ENCODE results near the gene ASB5. TPM values are rescaled to one million over a fixed set of nuclear protein-coding genes. Genes with fewer than 3 reads are reported as not detected.
"Not testable (repeated sequence)": the region's sequence is repeated elsewhere in the genome, so short reads cannot be mapped to it uniquely, and the experiment has no call there.

The ASB5 gene
- total RNA-seq: not detected

GRCh38 chr4:176268963-176269362 lies at the start of gene ASB5:
Gene ASB5, minus strand, starts transcription at chr4:176269222. Its CDS starts 114 bp downstream, at chr4:176269108.
- Mint-ChIP-seq H3K4me1 (ENCODE audit: low read depth in 2 of 2) (no peaks in the 10 kb centered on the region), H3K4me3 (no peak within 1 kb of the TSS), H3K27me3 (peaks cover 2 to 22% of the 10 kb centered on the region in 2 donors), H3K27ac (no peak within 1 kb of the TSS), H3K9me3 (no peaks in the 10 kb centered on the region), H3K36me3 (no peaks in the 10 kb centered on the region)
- no peak for DNase-seq (ENCODE audit: low spot score)
- ATAC-seq: no peak

- Mint-ChIP-seq H3K4me1 (ENCODE audit: low read depth in 2 of 2) (peaks cover 4 to 7% of the 10 kb centered on the region in 2 donors), H3K9me3 (no peaks in the 10 kb centered on the region), H3K27me3 (peaks cover 0 to 6% of the 10 kb centered on the region in 2 donors), H3K4me3 (no peak overlapping the region), H3K27ac (no peak overlapping the region), H3K36me3 (no peaks in the 10 kb centered on the region)
- DNase-seq (ENCODE audit: low spot score) (no peak), ATAC-seq (no peak)
These were observed 44.7 kb upstream of the ASB5 start for GRCh38 chr4:176313596-176314336.

- Mint-ChIP-seq H3K27ac (no peak overlapping the region), H3K4me1 (ENCODE audit: low read depth in 2 of 2) (no peaks in the 10 kb centered on the region), H3K4me3 (no peak overlapping the region), H3K27me3 (peaks cover 15 to 16% of the 10 kb centered on the region in 2 donors), H3K9me3 (no peaks in the 10 kb centered on the region), H3K36me3 (no peaks in the 10 kb centered on the region)
- DNase-seq (ENCODE audit: low spot score) (no peak), ATAC-seq (no peak)
These were observed 40.8 kb upstream of the ASB5 start for GRCh38 chr4:176309772-176310171.

GRCh38 chr4:176309046-176309445 lies 40.0 kb upstream of the ASB5 start:
- Mint-ChIP-seq H3K9me3 (no peaks in the 10 kb centered on the region), H3K27ac (no peak overlapping the region), H3K27me3 (peaks cover 16 to 18% of the 10 kb centered on the region in 2 donors), H3K36me3 (no peaks in the 10 kb centered on the region), H3K4me3 (no peak overlapping the region), H3K4me1 (ENCODE audit: low read depth in 2 of 2) (no peaks in the 10 kb centered on the region)
- ATAC-seq (no peak), DNase-seq (ENCODE audit: low spot score) (no peak)

GRCh38 chr4:176308441-176308840 lies 39.4 kb upstream of the ASB5 start:
- Mint-ChIP-seq H3K27me3 (peaks cover 20 to 22% of the 10 kb centered on the region in 2 donors), H3K4me1 (ENCODE audit: low read depth in 2 of 2) (no peaks in the 10 kb centered on the region), H3K27ac (no peak overlapping the region), H3K4me3 (no peak overlapping the region), H3K9me3 (no peaks in the 10 kb centered on the region), H3K36me3 (no peaks in the 10 kb centered on the region)
- DNase-seq (ENCODE audit: low spot score): no peak
- ATAC-seq: no peak

GRCh38 chr4:176307666-176307930 lies 38.6 kb upstream of the ASB5 start:
- DNase-seq (ENCODE audit: low spot score): no peak
- Mint-ChIP-seq H3K36me3 (no peaks in the 10 kb centered on the region), H3K27me3 (peaks cover 26 to 30% of the 10 kb centered on the region in 2 donors), H3K4me3 (no peak overlapping the region), H3K4me1 (ENCODE audit: low read depth in 2 of 2) (no peaks in the 10 kb centered on the region), H3K27ac (no peak overlapping the region), H3K9me3 (no peaks in the 10 kb centered on the region)
- ATAC-seq: no peak

GRCh38 chr4:176306837-176307665 lies 38.0 kb upstream of the ASB5 start:
- peaks cover 26 to 30% of the 10 kb centered on the region in 2 donors for H3K27me3 Mint-ChIP-seq
- no peaks in the 10 kb centered on the region for H3K9me3 Mint-ChIP-seq
- H3K4me1 Mint-ChIP-seq (ENCODE audit: low read depth in 2 of 2): no peaks in the 10 kb centered on the region
- DNase-seq (ENCODE audit: low spot score) (no peak), ATAC-seq (no peak)
- no peak overlapping the region for H3K4me3 Mint-ChIP-seq
- H3K36me3 Mint-ChIP-seq: no peaks in the 10 kb centered on the region
- no peak overlapping the region for H3K27ac Mint-ChIP-seq

- Mint-ChIP-seq H3K36me3 (no peaks in the 10 kb centered on the region), H3K4me3 (no peak overlapping the region), H3K4me1 (ENCODE audit: low read depth in 2 of 2) (no peaks in the 10 kb centered on the region), H3K27me3 (peaks cover 24 to 35% of the 10 kb centered on the region in 2 donors), H3K27ac (no peak overlapping the region), H3K9me3 (no peaks in the 10 kb centered on the region)
- no peak for ATAC-seq
- no peak for DNase-seq (ENCODE audit: low spot score)
These were observed 34.9 kb upstream of the ASB5 start for GRCh38 chr4:176303938-176304337.

GRCh38 chr4:176302283-176303275 lies 33.6 kb upstream of the ASB5 start:
- Mint-ChIP-seq H3K36me3 (no peaks in the 10 kb centered on the region), H3K27me3 (peaks cover 20 to 33% of the 10 kb centered on the region in 2 donors), H3K4me3 (no peak overlapping the region), H3K27ac (no peak overlapping the region), H3K9me3 (no peaks in the 10 kb centered on the region), H3K4me1 (ENCODE audit: low read depth in 2 of 2) (no peaks in the 10 kb centered on the region)
- DNase-seq (ENCODE audit: low spot score): no peak
- ATAC-seq: no peak

- Mint-ChIP-seq H3K27ac (no peak overlapping the region), H3K36me3 (no peaks in the 10 kb centered on the region), H3K27me3 (peaks cover 16 to 26% of the 10 kb centered on the region in 2 donors), H3K9me3 (no peaks in the 10 kb centered on the region), H3K4me1 (ENCODE audit: low read depth in 2 of 2) (no peaks in the 10 kb centered on the region), H3K4me3 (no peak overlapping the region)
- no peak for DNase-seq (ENCODE audit: low spot score)
- ATAC-seq: no peak
These were observed 31.5 kb upstream of the ASB5 start for GRCh38 chr4:176300565-176300964.

GRCh38 chr4:176300036-176300435 lies 31.0 kb upstream of the ASB5 start:
- no peaks in the 10 kb centered on the region for H3K9me3 Mint-ChIP-seq
- no peak overlapping the region for H3K27ac Mint-ChIP-seq
- no peak overlapping the region for H3K4me3 Mint-ChIP-seq
- H3K36me3 Mint-ChIP-seq: no peaks in the 10 kb centered on the region
- DNase-seq (ENCODE audit: low spot score) (no peak), ATAC-seq (no peak)
- no peaks in the 10 kb centered on the region for H3K4me1 Mint-ChIP-seq (ENCODE audit: low read depth in 2 of 2)
- H3K27me3 Mint-ChIP-seq: peaks cover 13 to 21% of the 10 kb centered on the region in 2 donors

GRCh38 chr4:176298664-176299063 lies 29.6 kb upstream of the ASB5 start:
- H3K4me3 Mint-ChIP-seq: no peak overlapping the region

GRCh38 chr4:176295907-176296306 lies 26.9 kb upstream of the ASB5 start:
- H3K9me3 Mint-ChIP-seq; H3K4me3 Mint-ChIP-seq; ATAC-seq; H3K27ac Mint-ChIP-seq; DNase-seq (ENCODE audit: low spot score); H3K4me1 Mint-ChIP-seq (ENCODE audit: low read depth in 2 of 2); H3K36me3 Mint-ChIP-seq: not testable (repeated sequence)
- peaks cover 5 to 13% of the 10 kb centered on the region in 2 donors for H3K27me3 Mint-ChIP-seq

More at GRCh38 chr4:176298664-176299063, 29.6 kb upstream of the ASB5 start:
- DNase-seq (ENCODE audit: low spot score) (no peak), ATAC-seq (no peak)
- no peaks in the 10 kb centered on the region for H3K4me1 Mint-ChIP-seq (ENCODE audit: low read depth in 2 of 2)
- no peak overlapping the region for H3K27ac Mint-ChIP-seq
- no peaks in the 10 kb centered on the region for H3K9me3 Mint-ChIP-seq
- H3K36me3 Mint-ChIP-seq: no peaks in the 10 kb centered on the region
- peaks cover 9 to 15% of the 10 kb centered on the region in 2 donors for H3K27me3 Mint-ChIP-seq

All from natural killer cell treated with Interleukin-12 subunit alpha and Interleukin-12 subunit beta and Interleukin-15 and Interleukin-18, amount 100 ng/mL, for 72 hours (primary cell).